Activated CD4-positive, alpha-beta T cell treated with anti-CD3 and anti-CD28 coated beads, Interleukin-2, amount 50 U/mL, for 24 hours (primary cell): Measurements from ENCODE around the gene ZNF532.

ENCODE experiments used
- DNase-seq, 2 donors: peaks; one replicate each; pipeline ENCODE4 v3.0.0-alpha.2; 2020; ENCODE audit warnings: low read depth in 1 of 2, low spot score in 1 of 2

Gene ZNF532

DNA sequence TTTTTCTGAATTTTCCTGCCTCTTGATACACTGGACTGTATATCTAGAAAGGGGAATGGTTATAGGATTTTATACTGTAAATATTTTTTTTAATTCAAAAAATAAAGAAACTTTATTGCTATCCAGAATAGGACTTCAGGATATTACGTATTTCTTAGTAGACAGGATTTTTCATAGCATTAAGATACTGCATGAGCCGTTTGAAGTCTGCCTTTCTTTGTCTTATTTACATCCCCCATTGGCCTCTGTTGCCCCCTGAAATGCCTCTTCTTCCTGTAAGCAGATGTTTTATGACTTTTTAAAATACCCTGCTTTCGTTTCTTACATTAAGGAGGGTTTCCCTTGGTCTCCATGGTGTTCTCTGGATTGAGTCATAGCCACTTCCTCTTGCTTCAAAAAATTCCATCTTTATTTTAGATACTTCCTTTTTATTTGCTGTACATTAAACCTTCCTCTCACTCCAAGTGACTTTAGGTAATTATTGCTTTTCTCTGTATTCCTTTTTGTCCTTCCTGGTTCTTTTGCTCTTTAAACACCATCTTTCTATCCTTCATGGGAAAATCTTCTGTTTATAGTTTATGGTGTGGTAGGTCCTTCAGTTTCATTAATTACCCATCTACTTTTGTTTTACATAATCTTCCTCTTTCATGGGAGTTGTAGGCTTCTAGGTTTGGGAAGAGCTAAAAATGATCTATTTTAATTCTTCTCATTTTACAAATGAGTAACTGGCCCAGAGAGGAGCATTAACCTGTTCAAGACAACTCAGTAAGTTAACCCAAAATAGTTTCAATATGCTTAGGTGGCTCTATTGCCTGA lies 72.6 kb downstream of the ZNF532 start:
- DNase-seq = no peak

DNA sequence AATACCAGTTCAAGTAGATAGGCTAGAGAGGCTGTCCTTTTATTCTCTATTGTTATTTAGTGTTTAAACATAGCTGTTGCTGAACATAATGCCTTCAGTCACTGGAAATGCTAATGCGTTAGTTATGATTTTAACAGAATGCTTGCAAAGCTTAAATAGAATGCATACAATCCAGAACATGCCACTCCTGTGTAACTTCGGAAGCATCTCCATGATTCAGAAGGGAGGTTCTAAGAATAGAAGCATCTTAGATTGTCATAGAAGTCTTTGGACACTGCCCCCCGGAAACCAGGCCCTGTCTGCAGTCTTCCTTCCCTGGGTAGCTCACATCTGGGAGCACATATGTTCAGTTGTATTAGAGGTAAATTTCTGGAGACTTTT lies 73.2 kb downstream of the ZNF532 start:
- DNase-seq = no peak

DNA sequence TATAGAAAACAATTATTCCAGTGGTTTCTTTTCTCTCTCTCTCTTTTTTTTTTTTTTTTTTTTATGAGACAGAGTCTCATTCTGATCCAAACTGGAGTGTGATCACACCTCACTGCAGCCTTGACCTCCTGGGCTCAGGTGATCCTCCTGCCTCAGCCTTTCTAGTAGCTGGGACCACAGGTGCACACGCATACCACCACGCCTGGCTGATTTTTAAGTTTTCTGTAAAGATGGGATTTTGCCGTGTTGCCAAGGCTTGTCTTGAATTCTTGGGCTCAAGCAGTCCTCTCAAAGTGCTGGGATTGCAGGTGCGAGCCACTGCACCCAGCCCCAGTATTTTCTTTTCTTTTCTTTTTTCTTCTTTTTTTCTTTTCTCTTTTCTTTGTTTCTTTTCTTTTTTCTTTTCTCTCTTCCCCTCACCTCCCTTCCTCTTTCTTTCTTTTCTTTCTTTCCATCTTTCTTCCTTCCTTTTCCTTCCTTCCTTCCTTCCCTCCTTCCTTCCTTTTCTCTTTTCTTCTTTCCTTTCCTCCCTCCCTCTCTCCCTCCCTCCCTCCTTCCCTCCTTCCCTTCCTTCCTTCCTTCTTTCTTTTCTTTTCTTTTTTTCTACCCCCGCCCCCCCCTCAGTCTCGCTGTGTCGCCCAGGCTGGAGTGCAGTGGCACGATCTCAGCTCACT lies 76.9 kb downstream of the ZNF532 start:
- DNase-seq = no peak

DNA sequence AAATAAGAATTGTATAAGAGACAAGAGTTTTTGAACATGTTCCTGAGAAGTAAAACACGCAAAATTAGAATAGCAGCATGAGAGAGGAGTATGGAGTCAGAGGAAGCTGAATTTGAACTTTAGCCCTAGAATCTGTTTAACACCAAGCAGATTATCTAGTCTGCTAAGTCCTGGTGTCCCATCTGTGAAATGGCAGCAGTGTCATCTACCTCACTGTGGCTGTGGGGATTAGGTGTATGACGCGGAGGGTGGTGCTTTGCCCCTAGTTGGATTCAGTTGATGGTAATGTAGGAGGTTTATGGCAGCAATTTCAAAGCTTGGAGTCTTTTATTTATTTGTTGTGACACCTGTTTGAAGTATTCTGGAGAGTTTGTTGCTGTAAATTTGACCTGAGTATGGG lies 79.2 kb downstream of the ZNF532 start:
- DNase-seq = no peak

DNA sequence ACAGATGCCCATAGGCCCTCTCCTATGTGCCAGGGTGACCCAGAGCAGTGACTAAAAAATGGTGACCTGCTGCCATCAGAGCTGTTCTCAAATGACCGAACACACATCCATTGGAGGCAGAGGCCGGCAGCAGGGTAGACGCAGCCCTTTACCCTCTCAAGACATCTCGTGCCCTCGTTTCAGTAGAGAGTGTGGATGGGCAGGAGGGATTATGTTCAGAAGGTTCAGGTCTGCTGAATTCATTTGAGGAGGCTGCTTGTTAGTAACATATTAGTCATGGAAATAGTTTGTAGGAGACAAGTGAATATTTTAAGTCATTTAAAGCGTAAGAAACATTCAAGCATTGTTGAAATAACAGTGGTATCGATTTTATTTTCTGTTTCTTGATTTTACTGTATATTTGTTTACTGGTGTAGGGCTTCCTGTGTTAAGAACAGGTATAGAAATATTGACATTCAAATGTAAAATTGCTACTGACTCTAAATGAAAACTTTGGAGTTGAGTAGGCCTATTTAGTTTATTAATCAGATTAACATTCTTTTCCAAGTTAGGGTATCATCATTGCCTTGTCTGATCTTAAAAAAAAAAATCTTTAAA lies 82.6 kb downstream of the ZNF532 start:
- DNase-seq = no peak

DNA sequence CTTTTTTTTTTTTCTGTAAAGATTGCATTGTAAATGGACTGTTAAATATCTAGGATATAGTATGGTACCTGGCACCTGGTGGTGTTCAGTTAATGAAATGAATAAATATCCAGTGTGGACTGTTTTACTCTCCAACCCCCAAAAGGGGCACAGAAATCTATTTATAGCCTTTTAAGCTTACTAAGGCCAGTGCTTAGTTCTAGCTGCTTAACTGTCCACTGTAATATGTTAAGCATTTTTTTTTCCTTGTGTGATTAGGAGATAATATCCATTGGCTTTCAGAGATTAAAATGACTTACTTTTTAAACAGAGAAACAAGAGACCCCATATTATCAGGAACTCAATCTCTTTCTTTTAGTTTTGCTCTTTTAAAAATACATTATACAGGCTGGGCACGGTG lies 84.4 kb downstream of the ZNF532 start:
- no peak for DNase-seq

DNA sequence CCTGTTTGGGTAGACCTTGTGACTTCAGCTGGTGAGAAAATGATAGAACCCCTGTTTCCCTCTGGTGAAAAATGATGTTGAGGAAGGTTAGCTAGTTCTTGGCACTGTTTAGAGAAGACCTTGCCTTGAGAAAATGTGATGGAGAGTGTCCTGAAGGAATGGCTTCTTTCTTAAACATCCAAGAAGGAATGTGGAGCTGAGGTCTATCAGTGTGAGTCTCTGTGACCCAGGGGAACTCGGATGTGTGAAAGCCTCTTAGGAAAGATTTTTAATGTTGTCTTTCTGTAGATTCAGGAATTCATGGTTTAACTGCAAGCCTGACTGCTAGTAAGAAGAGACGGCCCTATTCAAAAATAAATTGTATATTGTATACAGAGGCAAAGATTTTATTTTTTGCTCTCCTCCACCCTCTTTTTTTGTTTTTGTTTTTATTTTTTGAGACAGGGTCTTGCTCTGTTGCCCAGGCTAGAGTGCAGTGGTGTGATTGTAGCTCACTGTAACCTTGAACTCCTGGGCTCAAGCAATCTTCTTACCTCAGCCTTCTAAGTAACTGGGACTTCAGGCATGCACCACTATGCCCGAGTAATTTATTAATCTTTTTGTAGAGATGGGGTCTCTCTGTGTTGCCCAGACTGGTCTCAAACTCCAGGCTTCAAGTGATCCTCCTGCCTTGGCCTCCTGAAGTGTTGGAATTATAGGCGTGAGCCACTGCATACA lies 87.5 kb downstream of the ZNF532 start:
- DNase-seq = no peak

DNA sequence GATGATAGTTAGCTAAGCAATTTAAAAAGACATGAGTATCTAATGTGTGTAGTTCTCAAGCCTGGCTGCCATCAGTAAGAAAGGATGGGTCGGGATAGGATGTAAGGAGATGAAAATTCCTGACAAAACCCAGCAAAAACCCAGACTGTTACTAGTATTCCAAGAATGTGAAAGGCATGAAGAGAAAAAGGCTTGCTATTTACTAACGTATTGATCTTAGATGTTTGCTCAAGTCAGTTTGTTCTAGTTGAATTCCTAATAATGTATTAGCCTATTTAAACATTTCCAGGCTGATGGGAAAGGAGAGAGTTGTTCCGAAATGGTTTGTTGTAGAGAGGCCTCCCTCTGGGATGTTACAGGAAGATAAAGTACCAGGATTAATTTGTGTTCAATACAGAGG lies 88.2 kb downstream of the ZNF532 start:
- no peak for DNase-seq

DNA sequence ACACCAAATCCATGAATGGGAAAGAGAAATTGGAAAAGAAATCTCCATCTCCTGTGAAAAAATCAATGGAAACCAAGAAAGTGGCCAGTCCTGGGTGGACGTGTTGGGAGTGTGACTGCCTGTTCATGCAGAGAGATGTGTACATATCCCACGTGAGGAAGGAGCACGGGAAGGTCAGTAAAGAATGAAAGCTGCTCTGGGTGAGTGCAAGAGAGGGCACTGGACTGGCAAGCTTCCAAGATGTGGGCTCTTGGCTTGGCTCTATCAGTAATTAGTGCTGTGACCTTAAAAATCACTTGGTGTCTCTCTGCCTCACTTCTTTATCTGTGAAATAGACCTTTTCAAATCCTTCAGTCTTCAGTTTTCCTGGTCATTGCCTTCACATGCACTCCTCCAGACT lies 89.0 kb downstream of the ZNF532 start:
- DNase-seq = no peak

DNA sequence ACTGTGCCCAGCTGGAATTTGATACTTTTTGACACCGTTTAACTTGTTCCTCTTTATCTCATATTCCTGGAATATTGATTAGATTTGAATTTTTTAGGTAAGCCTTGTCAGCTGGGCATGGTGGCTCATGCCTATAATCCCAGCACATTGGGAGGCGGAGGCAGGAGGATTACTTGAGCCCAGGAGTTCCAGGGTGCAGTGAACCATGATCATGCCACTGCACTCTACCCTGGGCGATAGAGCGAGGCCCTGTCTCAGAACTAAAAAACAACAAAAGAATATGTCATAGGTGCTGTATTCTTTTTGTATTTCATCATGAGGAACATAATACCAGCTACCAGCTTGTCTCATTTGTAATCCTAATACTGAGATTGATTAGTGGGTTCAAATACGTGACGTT lies 90.3 kb downstream of the ZNF532 start:
- DNase-seq = no peak

DNA sequence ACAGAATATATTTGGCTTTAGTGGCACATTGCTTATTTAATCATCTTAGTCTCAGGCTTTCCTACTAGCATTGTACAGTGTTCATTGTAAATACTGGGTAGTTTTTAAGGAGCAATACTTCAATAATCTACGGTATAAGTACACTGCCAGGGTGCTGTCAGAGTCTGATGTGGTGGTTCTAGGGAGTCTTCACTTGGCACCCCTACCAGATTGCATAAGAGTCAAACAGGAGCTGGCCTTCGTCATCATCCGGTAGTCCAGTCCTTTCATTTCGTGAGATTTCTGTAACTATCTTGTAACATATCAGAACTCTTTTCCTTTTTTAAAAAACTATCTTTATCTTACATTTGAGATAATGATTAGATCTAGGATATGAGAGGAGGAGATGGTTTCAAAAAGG lies 91.1 kb downstream of the ZNF532 start:
- DNase-seq = no peak

DNA sequence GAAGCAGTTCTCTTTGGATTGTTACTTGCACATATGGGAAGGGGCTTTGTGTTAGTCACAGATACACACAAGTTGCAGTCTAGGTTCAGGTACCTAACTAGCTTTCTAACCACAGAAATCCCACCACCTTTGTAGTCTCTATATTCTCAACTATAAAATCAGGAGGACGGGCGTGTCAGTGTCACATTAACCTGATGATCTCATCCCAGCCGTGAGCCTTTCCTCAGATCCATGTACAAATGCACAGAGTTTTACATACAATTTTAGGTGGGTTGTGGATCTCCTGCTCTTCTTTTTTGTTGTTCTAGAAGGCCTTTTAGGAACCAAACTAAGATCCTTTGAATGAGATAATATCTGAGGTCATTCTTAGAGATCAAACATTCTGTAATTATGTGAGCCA lies 94.0 kb downstream of the ZNF532 start:
- no peak for DNase-seq

DNA sequence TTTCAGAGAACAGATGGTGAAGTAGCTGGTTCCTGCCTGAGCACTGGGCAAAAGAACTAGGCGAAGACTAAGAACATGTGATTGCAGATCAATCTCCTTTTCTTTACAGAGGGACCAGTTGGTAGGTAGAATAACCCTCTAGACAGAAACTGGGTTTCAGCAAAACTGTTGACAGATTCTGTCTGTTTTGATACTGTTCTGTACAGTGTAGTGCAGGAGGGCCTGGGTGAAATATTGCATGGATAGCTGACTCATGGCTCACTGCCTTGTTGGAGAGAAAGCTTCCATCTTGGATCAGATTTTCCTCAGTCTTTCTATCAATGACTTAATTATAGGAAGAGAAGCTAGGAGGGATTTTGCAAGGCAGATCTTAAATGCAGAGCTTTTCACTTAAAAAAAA lies 95.8 kb downstream of the ZNF532 start:
- no peak for DNase-seq

DNA sequence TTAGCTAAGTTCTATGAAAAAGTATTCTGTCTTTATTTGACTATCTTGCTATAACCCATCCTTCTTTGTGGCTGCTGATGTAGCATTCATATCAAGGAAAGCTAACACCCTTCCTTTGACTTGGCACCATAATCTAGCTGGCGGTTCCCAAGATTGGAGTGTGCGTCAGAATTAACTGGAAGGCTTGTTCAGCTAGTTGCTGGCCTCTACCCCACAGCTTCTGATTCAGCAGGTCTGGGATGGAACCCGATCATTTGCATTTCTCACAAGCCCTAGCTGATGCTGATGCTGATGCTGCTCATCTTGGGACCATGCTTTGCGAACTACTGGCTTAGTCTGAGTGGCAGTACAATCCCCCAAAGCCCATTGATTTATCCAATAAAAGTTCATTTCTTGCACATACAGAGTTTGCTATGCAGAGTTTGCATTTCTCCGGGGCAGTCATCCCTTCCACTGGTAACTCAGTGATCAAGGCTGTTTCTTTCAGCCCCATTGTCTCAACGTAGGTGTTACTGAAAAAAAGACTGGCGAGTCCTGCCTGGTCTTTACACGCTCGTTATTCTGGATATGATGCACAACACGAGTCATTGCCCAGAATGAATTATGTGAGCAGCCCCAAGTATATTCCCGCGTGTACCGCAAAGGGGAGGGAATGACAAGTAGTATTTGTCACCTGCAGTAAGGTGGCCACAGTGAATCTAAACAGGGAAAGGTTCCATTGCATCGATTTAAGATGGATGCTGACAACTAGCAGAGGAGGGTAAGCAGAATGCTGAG lies 96.5 kb downstream of the ZNF532 start:
- DNase-seq = no peak

DNA sequence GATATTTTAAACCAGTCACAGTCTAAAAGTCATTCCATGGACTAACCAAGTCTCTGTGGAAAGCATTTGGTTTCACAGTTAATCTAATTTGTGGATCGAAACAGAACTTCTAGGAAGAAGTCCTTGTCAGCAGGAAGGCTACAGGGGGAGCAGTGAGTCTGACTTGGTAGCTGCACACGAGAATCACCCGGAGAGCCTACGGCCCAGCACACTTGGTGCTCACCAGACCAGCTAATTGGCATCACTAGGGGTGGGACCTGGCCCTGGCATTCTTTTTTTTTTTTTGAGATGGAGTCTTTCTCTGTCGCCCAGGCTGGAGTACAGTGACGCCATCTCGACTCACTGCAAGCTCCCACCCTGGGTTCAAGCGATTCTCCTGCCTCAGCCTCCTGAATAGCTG lies 97.7 kb downstream of the ZNF532 start:
- DNase-seq = no peak

DNA sequence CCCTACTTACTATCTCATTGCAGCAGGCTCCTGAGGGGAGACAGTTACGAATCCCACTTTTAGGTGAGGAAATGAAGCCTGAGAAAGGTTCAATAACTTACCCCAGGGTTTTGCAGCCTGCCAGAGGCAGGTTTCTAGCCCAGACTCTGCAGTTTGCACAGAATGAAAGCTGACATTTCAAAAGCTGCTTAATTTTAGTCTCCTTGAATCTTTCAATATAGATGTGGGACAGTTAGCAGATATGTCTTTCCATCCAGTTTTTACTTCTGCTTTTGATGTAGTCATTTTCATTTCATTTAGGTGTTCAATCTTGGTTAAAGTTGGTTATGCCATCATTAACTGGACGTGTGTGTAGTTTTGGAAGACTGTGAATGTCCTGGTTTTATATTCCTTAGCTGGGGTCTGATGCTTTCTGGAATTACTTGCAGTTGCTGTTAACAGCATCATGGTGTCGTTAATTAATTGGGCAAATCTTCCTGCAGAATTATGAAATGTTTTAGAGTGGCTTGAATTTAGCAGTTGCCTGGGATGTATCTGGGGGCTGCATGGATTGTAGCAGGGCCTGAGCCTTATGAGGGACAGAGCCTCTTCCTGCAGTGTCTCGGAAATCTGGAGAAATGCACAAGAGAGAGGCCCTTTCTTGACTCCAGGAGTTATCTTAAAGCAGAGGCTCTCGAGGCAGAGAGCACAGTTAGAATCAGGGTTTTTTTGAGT lies 100.8 kb downstream of the ZNF532 start:
- no peak for DNase-seq

DNA sequence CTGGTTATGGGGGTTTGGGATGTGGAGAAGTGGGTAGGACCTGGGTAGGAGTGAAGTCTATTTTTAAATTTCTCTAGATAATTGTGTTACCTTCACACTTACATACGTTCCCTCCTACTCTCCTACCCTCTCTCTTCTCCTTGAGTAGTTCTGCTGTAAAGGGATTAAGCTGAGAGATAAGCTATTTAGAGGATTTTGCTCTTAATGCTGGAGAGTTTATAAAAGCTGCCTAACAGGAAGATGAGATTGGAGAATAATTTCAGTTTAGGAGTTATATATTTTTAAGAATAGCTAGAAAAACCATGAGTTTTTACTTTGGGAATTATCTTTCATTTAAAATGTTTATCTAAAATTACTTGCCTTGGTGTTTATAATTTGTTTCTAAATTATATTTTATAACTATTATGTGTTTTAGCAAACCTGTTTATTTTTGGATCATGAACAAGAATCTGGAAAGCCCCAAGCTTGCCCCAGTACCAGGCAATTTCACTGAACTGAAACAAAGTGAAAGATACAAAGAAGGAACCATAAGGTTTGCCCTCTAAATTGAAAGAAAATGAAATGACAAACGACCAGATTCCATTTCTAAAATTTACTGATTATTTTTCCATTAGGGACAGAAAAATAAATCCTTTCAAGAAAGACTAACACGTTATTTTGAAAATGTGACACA lies 101.5 kb downstream of the ZNF532 start:
- no peak for DNase-seq

DNA sequence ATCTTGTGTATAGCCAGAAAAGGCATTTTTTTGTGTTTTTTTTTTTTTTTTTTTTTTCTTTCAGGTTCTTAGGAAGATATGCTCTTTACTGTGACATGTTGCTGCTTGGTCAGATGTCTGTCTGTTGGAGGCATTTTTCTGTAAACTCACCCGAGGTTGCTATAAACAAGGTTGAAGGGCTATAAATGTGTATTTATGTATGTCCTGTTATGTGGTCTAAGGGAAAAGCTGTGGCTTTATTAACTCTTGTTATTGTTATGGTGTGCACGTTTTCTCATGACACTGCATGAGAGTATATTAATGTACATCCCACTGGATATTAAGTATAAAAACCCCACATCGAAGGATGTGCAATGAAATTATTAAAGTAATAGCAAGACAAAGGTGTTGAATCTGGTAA lies 102.0 kb downstream of the ZNF532 start:
- no peak for DNase-seq

DNA sequence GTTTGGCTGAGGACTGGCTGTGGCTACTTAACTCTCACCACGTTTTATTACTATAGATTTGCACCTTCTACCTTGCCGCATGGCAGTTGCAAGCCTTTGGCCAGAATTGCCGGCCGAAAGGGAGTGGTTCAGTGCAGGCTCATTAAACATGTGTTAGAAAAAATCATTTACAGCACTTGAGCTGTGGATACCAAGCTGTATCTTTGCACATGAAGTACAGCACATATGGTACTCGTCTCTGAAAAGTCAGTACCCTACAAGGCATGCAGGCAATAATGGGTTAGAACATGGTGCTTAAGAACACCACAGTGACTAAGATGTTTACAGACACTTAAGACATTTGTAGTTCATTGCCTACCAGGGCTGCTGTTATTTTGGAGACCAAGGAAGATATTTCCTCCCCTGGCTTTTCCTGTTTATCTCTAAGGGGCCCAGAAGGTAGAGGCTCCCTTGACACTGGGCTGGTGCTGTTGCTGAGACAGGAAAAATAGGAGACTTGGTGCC lies 103.1 kb downstream of the ZNF532 start:
- DNase-seq = no peak
